HG02642 (cell line): ENCODE measurements around the gene PRELID2.
A peak's percentile ranks its signal among the peaks of the same experiment; 100 is the strongest.
"Not testable (repeated sequence)": the region's sequence is repeated elsewhere in the genome, so short reads cannot be mapped to it uniquely, and the experiment has no call there.

Experiments
- ATAC-seq: cut with Tn5 transposase; IDR thresholded peaks from one replicate; pipeline ENCODE4 v1.9.1; 2021; ENCODE audit warnings: mild to moderate bottlenecking; ENCODE audit not compliant: unreplicated experiment, poor library complexity

PRELID2 gene

GRCh38 chr5:145834917-145835847, at the start of gene PRELID2:
Gene PRELID2, minus strand, starts transcription at chr5:145835342. Its CDS starts 91 bp downstream, at chr5:145835251.
- ATAC-seq = peak; percentile 89

DNA sequence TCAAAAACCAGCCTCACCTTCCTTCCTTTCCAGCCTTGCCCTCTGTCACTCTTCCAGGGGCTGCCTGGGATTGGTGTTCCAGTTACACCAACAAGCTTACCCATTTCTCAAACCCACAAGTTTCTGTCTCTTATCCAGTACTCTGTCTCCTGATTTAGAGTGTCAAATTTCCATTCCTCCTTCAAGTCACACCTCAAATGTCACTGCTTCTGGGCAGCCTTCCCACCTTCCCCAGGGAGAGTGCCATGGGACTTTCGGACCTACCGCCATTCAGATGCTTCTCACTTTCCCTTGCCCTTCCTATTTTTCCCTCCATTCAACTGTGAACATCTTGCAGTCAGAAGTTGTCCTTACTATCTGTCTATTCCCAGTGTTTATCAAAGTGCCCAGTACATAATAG, 39.6 kb upstream of the PRELID2 start:
- no peak for ATAC-seq

DNA sequence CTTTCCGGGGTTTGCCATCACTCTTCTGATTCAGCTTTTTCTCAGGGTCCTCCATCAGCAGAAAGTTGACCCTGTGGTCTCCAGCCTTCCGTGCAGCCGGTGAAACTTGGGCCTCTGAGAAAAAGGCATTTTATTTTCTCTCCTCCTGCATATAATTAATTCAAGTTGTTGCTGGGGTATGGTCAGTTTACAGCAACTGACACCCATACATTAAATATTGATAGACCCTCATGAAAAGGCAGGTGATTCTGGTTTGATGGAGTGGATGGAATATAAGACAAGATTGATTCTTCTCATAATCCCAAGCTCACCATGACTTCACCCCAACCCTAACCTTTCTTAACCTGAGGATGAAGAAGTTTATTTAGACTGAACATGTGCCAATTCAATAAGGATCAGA, 37.8 kb upstream of the PRELID2 start, which contains the start of gene GRXCR2:
GRXCR2 (minus strand) TSS at position 101 of the 400 bp plus-strand sequence; CDS start at position 55, 46 bp downstream.
- ATAC-seq = no peak

GRCh38 chr5:145872486-145872885, 37.3 kb upstream of the PRELID2 start:
- ATAC-seq = no peak

- no peak for ATAC-seq
These were observed 34.6 kb upstream of the PRELID2 start for GRCh38 chr5:145869753-145870152.

GRCh38 chr5:145867806-145868205, 32.7 kb upstream of the PRELID2 start:
- ATAC-seq = no peak

- not testable (repeated sequence) for ATAC-seq
These were observed 29.3 kb upstream of the PRELID2 start for GRCh38 chr5:145864432-145864831.

DNA sequence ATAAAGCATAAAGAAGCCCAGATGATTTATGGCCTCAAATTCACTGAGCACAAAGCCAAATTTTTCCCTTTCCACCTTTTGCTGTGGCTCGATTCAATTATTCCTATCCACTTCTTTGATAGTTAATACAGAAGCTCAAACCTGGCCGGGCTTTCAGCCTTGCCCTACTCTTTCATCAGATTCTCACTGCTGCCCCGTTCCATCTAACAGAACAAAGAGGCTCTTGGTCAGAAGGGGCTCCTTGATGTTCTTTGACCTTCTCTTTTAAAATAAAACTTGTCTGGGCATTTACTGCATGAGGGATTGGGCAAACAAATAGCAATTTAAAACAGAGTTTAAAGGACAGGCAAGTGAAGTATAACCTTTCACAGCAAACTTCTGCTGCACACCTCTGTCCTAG, 27.9 kb upstream of the PRELID2 start:
- no peak for ATAC-seq

DNA sequence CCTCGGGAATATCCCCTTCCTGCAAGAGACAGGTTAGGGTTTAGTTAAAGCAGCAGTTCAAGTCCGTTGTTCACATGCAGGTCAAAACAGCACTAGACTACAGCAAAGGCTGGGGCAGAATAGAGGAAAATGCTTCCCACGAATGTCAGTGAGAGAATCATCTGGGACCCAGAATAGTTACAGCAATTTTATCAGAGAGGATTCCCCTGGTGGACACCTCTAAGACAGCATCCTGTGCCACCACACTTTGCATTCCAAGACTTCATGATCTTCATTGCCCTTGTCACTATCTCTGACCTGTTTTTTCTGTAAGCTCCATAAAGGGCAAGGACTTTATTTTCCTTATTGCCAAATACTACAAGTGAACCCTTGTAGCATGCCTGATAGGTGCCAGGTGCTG, 24.8 kb upstream of the PRELID2 start:
- no peak for ATAC-seq

- no peak for ATAC-seq
These were observed 24.3 kb upstream of the PRELID2 start for GRCh38 chr5:145859453-145859852.

- ATAC-seq = no peak
These were observed 23.8 kb upstream of the PRELID2 start for GRCh38 chr5:145858959-145859358.

DNA sequence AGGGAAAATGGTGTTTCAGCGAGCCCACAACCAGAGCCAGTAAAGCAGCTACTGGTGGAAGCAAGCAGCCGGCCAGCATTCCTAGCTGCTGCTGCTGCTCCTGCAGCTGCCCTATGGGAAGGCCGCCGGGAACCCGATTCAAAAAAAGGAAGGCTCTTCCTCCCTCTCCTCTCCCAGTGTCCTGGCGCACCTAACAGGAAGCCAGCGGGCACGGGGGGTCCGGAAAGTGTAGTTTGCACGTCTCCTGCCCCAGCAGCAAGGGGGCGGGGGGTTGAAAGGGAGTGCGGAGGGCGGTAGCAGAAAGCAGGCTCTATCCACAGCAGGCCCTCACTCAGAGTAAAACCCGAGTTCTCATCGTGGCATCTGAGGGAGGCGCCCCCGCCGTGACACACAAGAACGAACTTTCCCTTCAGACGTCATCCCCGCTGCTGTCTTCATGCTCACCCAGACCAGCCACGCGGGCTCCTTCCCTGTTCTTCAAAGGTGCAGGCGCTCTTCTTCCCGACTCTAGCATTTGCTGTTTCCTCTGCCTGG, 21.2 kb upstream of the PRELID2 start:
- peak; percentile 67 for ATAC-seq

DNA sequence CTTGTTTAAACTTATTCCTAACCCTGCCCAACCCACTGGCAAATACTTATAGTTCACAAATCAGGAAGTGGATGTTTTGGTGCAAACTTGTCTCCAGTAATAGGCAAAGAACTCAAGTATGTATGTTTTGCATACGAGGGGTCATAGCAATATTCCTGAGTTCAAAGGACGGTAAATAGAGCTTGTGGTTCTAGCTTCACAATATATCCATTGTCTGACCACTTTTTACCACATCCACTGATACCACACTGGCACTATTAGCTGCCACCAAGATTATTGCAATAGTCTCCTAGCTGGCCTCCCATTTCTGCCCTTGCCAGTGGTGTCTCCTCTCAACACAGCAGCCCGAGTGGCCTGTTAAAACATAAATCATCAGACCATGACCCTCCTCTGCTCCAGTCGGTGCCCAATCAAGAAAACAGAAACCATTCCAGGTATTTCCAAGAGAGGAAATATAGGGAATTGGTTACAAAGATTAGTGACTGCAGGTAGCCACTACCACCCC, 20.7 kb upstream of the PRELID2 start:
- no peak for ATAC-seq

GRCh38 chr5:145854651-145855258, 19.6 kb upstream of the PRELID2 start:
- no peak for ATAC-seq

- ATAC-seq = no peak
These were observed 18.7 kb upstream of the PRELID2 start for GRCh38 chr5:145853781-145854376.

GRCh38 chr5:145852990-145853389, 17.8 kb upstream of the PRELID2 start:
- no peak for ATAC-seq

DNA sequence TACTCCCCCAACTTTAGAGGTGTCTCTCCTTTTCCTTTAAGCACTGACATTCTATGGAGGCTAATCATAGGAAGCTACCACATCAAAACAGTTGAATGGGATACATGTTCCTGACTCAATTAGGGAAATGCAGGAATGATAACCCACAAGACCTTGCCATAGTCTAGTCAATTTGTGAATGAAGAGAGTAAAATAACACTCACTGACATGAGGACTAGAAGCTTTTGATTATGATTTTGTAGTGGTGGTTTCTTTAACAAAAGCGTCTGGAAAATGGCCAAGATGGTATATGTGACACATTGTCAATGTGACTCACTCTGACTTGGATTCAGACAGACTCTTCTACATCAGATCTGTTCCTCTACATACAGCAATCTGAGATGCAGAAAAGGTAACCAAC, 13.7 kb upstream of the PRELID2 start:
- no peak for ATAC-seq

GRCh38 chr5:145847499-145848497, 12.7 kb upstream of the PRELID2 start:
- ATAC-seq = no peak

DNA sequence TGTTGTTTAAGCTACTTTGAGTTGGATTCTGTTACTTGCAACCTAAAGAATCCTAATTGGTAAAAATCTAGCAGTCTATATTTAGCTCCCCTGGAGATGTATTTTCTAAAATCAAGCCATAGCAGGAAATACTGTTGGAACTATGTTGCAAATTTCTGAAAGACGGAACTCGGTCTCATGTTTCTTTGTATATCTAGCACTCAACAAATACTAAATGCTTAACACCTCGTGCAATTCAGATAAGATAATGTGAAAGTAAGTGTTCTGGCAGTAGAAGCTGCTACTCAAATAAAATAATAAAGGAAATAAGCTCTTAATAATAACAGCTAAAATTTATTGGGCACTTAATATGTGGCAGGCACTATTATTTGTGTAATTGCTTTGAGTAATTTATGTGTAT, 10.9 kb upstream of the PRELID2 start:
- no peak for ATAC-seq
